Natural killer cell (primary cell): Measurements from ENCODE around the gene GGT7. TPM values are rescaled to one million over a fixed set of nuclear protein-coding genes. Genes with fewer than 3 reads are reported as not detected.

Source experiments
- ATAC-seq, 3 donors: fragments of 150-1000 bp in 2 of 3; fragments of 200-7000 bp in 1 of 3; cut with Tn5 transposase; 1 replicate in 1 of 3; 2 replicates in 2 of 3; pipeline ENCODE4 v1.10.0; 2021; ENCODE audit warnings: mild to moderate bottlenecking in 2 of 3, moderate library complexity in 2 of 3
- DNase-seq, 2 donors: peaks; one replicate each; pipeline versions ENCODE4 v3.0.0 to v3.0.0-alpha.2; 2013 to 2021; ENCODE audit warnings: mixed read lengths in 1 of 2
- H3K27ac ChIP-seq: one replicate; pipeline ENCODE4 v1.5.1; 2013; ENCODE audit warnings: mild to moderate bottlenecking, low read length
- H3K27me3 ChIP-seq: one replicate; pipeline ENCODE4 v1.6.1; 2013; ENCODE audit warnings: low read length; ENCODE audit not compliant: control insufficient read depth, insufficient read depth
- H3K36me3 ChIP-seq: one replicate; pipeline ENCODE4 v1.6.1; 2013; ENCODE audit warnings: low read length; ENCODE audit not compliant: control insufficient read depth, insufficient read depth
- H3K4me1 ChIP-seq: one replicate; pipeline ENCODE4 v1.6.1; 2013; ENCODE audit warnings: low read length; ENCODE audit not compliant: control insufficient read depth, insufficient read depth
- H3K4me3 ChIP-seq: one replicate; pipeline ENCODE4 v1.5.1; 2013; ENCODE audit warnings: low read length
- H3K9me3 ChIP-seq: one replicate; pipeline ENCODE4 v1.6.1; 2013; ENCODE audit warnings: low read length; ENCODE audit not compliant: control insufficient read depth, insufficient read depth
- H3K27ac Mint-ChIP-seq, 2 donors: one replicate each; pipeline ENCODE4 v1.8.0; 2022; ENCODE audit warnings: mild to moderate bottlenecking in 2 of 2, mixed read lengths in 2 of 2, moderate library complexity in 1 of 2
- H3K27me3 Mint-ChIP-seq, 2 donors: one replicate each; pipeline ENCODE4 v1.8.0; 2022; ENCODE audit warnings: low read depth in 2 of 2, mixed read lengths in 2 of 2
- H3K36me3 Mint-ChIP-seq: one replicate; pipeline ENCODE4 v1.8.0; 2022; ENCODE audit warnings: mixed read lengths
- H3K4me1 Mint-ChIP-seq, 2 donors: one replicate each; pipeline ENCODE4 v1.8.0; 2022; ENCODE audit warnings: mixed read lengths in 2 of 2
- H3K4me3 Mint-ChIP-seq: one replicate; pipeline ENCODE4 v1.8.0; 2022; ENCODE audit warnings: mild to moderate bottlenecking, moderate library complexity, mixed read lengths
- H3K9me3 Mint-ChIP-seq, 2 donors: one replicate each; pipeline ENCODE4 v1.8.0; 2022; ENCODE audit warnings: mixed read lengths in 2 of 2
- CTCF ChIP-seq: fragments of 200-600 bp; IDR thresholded peaks from one replicate; pipeline ENCODE4 v1.8.0; 2022; ENCODE audit warnings: antibody characterized with exemption
- WGBS: methylation state at CpG from one replicate; pipeline ENCODE4 v1.1.7; 2013; ENCODE audit warnings: missing lambda C conversion rate; ENCODE audit not compliant: insufficient coverage; 5-methylcytosine and 5-hydroxymethylcytosine counted together
- intact Hi-C: fragments of 100-400 bp; cut with micrococcal nuclease; formaldehyde crosslinking; loops from one replicate; pipeline ENCODE4 v1.14.2; 2022
- total RNA-seq, 4 donors: library from RNA; stranded (reverse); fragments of 120-200 nt in 1 of 4; gene quantifications; one replicate each; pipeline versions ENCODE4 v1.2.3 to v1.2.4, GENCODE V29; 2013 to 2022

GGT7 gene
- total RNA-seq, 3 donors from 2014 or later (not counting 1 experiment from before 2014, with no cell fraction given), result 7.4 to 12.8 (median 12.1) TPM

GRCh38 chr20:34834459-34834893 lies 38.2 kb downstream of the GGT7 start:
- no peak overlapping the region for H3K27ac ChIP-seq
- DNase-seq (peak in 1 of 2 donors; percentile 63), ATAC-seq (peak in 1 of 3 donors; percentile 63)
- no peaks in the 10 kb centered on the region for H3K9me3 ChIP-seq
- peak; percentile 65 for TF ChIP-seq CTCF
- H3K36me3 Mint-ChIP-seq, result no peaks in the 10 kb centered on the region
- no peaks in the 10 kb centered on the region for H3K4me1 ChIP-seq
- H3K27me3 ChIP-seq, result no peaks in the 10 kb centered on the region
- no peak overlapping the region for H3K4me3 ChIP-seq
- H3K36me3 ChIP-seq, result no peaks in the 10 kb centered on the region
- H3K27me3 Mint-ChIP-seq, result peaks cover 21 to 25% of the 10 kb centered on the region in 2 donors
- intact Hi-C loops, result loop anchor here (1.0 to 10.0 kb wide), 3 partner anchors 126 to 610 kb away; no protein-coding TSS in a partner anchor
- WGBS, result 45% methylated on average over 6 of the region's 6 CpGs
- peaks cover 0 to 6% of the 10 kb centered on the region in 2 donors for H3K4me1 Mint-ChIP-seq
- no peaks in the 10 kb centered on the region for H3K9me3 Mint-ChIP-seq
- H3K27ac Mint-ChIP-seq, result no peak overlapping the region
- H3K4me3 Mint-ChIP-seq, result no peak overlapping the region

GRCh38 chr20:34831936-34832335 lies 40.7 kb downstream of the GGT7 start:
- no peak overlapping the region for H3K4me3 Mint-ChIP-seq
- H3K27me3 ChIP-seq, result no peaks in the 10 kb centered on the region
- intact Hi-C loops, result loop anchor here (10.0 kb wide), 1 partner anchor 613 kb away; no protein-coding TSS in a partner anchor
- DNase-seq (no peak), ATAC-seq (no peak)
- no peaks in the 10 kb centered on the region for H3K9me3 Mint-ChIP-seq
- peaks cover 15 to 25% of the 10 kb centered on the region in 2 donors for H3K27me3 Mint-ChIP-seq
- H3K9me3 ChIP-seq, result no peaks in the 10 kb centered on the region
- no peak for TF ChIP-seq CTCF
- H3K27ac Mint-ChIP-seq, result no peak overlapping the region
- H3K36me3 Mint-ChIP-seq, result no peaks in the 10 kb centered on the region
- no peaks in the 10 kb centered on the region for H3K4me1 ChIP-seq
- H3K36me3 ChIP-seq, result no peaks in the 10 kb centered on the region
- H3K4me3 ChIP-seq, result no peak overlapping the region
- peaks cover 0 to 6% of the 10 kb centered on the region in 2 donors for H3K4me1 Mint-ChIP-seq
- no peak overlapping the region for H3K27ac ChIP-seq
- WGBS, result 60% methylated on average over 5 of the region's 5 CpGs

- ATAC-seq (no peak), DNase-seq (no peak)
- Histone ChIP-seq H3K4me1 (peaks cover 12% of the 10 kb centered on the region), H3K27me3 (no peaks in the 10 kb centered on the region), H3K9me3 (no peaks in the 10 kb centered on the region), H3K4me3 (no peak overlapping the region), H3K36me3 (no peaks in the 10 kb centered on the region), H3K27ac (no peak overlapping the region)
- Mint-ChIP-seq H3K27ac (no peak overlapping the region), H3K9me3 (no peaks in the 10 kb centered on the region), H3K4me1 (peaks cover 13 to 14% of the 10 kb centered on the region in 2 donors), H3K36me3 (no peaks in the 10 kb centered on the region), H3K4me3 (peak overlapping the region; percentile 18), H3K27me3 (peaks cover 11 to 20% of the 10 kb centered on the region in 2 donors)
- intact Hi-C loops, result no loop called here
- TF ChIP-seq CTCF, result no peak
- WGBS, result 85% methylated on average over 3 of the region's 3 CpGs
These were observed 43.5 kb downstream of the GGT7 start for GRCh38 chr20:34829191-34829590.
